MM.1S (cell line): ENCODE results near the gene PADI1.

ENCODE experiments used
- CTCF ChIP-seq: fragments of 300-600 bp; sonication (generic); IDR thresholded peaks from 2 replicates; pipeline ENCODE4 v1.5.1; 2016; ENCODE audit warnings: antibody characterized with exemption, low read length, mixed read lengths
- EZH2 ChIP-seq: fragments of 300-600 bp; sonication (generic); optimal IDR thresholded peaks from 2 replicates; pipeline ENCODE3; 2017; ENCODE audit warnings: low read depth, mild to moderate bottlenecking, antibody characterized with exemption, low read length, mixed read lengths
- EZH2phosphoT487 ChIP-seq: fragments of 300-600 bp; sonication (generic); IDR thresholded peaks from 2 replicates; pipeline ENCODE4 v1.6.1; 2018; ENCODE audit warnings: antibody characterized with exemption, low read length

GRCh38 chr1:17292299-17293160, 87.6 kb downstream of the PADI1 start:
- TF ChIP-seq CTCF (no peak), EZH2 (no peak), EZH2phosphoT487 (no peak)
